ENCODE measurements around the gene TTI1.
"Not testable (repeated sequence)": the region's sequence is repeated elsewhere in the genome, so short reads cannot be mapped to it uniquely, and the experiment has no call there.

GRCh38 chr20:37963483-37963882 is 69.8 kb downstream of the TTI1 start:
- not testable (repeated sequence) for TF ChIP-seq CTCF (IDR thresholded peaks at IDR 0.05; ENCODE audit: low read length); EZH2 (IDR thresholded peaks at IDR 0.05; ENCODE audit: borderline replicate concordance, low read length)
